Large intestine (tissue), 3 donors: ENCODE data around the gene ADGRL3. TPM values are rescaled to one million over a fixed set of nuclear protein-coding genes. Genes with fewer than 3 reads are reported as not detected.
A peak's percentile ranks its signal among the peaks of the same experiment; 100 is the strongest.

ENCODE experiments used
- DNase-seq, 2 donors: peaks; one replicate each; pipeline versions ENCODE4 v3.0.0 to v3.0.0-alpha.2; 2013
- H3K27ac ChIP-seq: one replicate; pipeline ENCODE4 v1.5.1; 2013; ENCODE audit warnings: low read length
- H3K27me3 ChIP-seq: 2 replicates; pipeline ENCODE4 v1.6.1; 2013; ENCODE audit warnings: low read length; ENCODE audit not compliant: control insufficient read depth, insufficient read depth
- H3K36me3 ChIP-seq: 2 replicates; pipeline ENCODE4 v1.6.1; 2013; ENCODE audit warnings: low read length; ENCODE audit not compliant: control insufficient read depth, insufficient read depth
- H3K4me1 ChIP-seq: one replicate; pipeline ENCODE4 v1.6.1; 2013; ENCODE audit warnings: low read length; ENCODE audit not compliant: control insufficient read depth, insufficient read depth
- H3K4me3 ChIP-seq: one replicate; pipeline ENCODE4 v1.5.1; 2013; ENCODE audit warnings: low read length
- H3K9me3 ChIP-seq: one replicate; pipeline ENCODE4 v1.6.1; 2013; ENCODE audit warnings: mild to moderate bottlenecking, low read depth, low read length, moderate library complexity; ENCODE audit not compliant: control insufficient read depth
- WGBS: methylation state at CpG from one replicate; pipeline ENCODE4 v1.1.5; 2013; ENCODE audit warnings: low lambda C conversion rate; ENCODE audit not compliant: insufficient coverage; 5-methylcytosine and 5-hydroxymethylcytosine counted together
- polyA plus RNA-seq: library from polyadenylated mRNA; unstranded; fragments of 120-200 nt; gene quantifications from one replicate; pipeline ENCODE4 v1.2.1, GENCODE V29; 2013

Gene ADGRL3
- polyA plus RNA-seq, 1 donor: 9.8 TPM

DNA sequence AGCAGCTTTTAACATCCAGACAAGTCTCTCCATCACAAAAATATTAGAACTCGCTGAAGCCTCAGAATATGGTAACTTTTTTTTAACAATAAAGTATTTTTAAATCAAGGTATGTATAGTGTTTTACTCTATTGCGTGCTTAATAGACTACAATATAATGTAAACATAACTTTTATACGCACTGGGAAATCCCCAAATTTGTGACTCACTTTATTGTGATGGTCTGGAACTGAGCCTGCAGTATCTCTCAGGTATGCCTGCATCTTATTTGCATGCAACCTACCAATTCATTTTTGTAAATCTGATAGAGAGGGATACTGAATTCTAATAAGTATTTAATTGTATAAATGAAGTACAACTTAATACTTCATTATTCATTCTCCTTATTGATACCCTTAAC is 823.5 kb downstream of the ADGRL3 start:
- Histone ChIP-seq H3K27me3 (no peaks in the 10 kb centered on the region), H3K36me3 (no peaks in the 10 kb centered on the region), H3K4me1 (no peaks in the 10 kb centered on the region), H3K9me3 (no peaks in the 10 kb centered on the region), H3K4me3 (no peak overlapping the region), H3K27ac (no peak overlapping the region)
- 93% methylated on average over 3 of the region's 3 CpGs for WGBS
- DNase-seq: no peak

GRCh38 chr4:62028745-62029144 is 828.6 kb downstream of the ADGRL3 start:
- Histone ChIP-seq H3K4me3 (no peak overlapping the region), H3K9me3 (no peaks in the 10 kb centered on the region), H3K4me1 (no peaks in the 10 kb centered on the region), H3K36me3 (no peaks in the 10 kb centered on the region), H3K27ac (no peak overlapping the region), H3K27me3 (no peaks in the 10 kb centered on the region)
- 17% methylated on average over 1 of the region's 2 CpGs for WGBS
- DNase-seq: no peak

GRCh38 chr4:62030958-62031357 is 830.8 kb downstream of the ADGRL3 start:
- H3K4me3 ChIP-seq: no peak overlapping the region
- H3K9me3 ChIP-seq: no peaks in the 10 kb centered on the region
- 88% methylated on average over 2 of the region's 2 CpGs for WGBS
- no peak overlapping the region for H3K27ac ChIP-seq
- no peak for DNase-seq
- H3K36me3 ChIP-seq: no peaks in the 10 kb centered on the region
- H3K4me1 ChIP-seq: no peaks in the 10 kb centered on the region
- no peaks in the 10 kb centered on the region for H3K27me3 ChIP-seq

DNA sequence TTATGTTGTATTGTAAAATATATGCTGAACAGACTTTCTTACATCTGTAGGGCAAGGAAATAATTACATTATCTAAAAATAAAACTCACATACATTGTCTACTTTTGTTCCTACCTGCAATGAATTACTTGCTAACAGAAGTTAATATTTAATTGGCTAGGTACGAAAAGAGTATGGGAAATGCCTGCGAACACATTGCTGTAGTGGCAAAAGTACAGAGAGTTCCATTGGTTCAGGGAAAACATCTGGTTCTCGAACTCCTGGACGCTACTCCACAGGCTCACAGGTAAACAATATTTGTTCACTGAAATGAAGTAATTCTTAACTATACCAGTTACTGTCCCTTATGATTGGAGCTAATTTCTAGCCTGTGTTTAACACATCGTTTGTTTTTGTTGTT is 837.4 kb downstream of the ADGRL3 start:
- WGBS: 83% methylated on average over 1 of the region's 5 CpGs
- DNase-seq: peak in 1 of 2 donors; percentile 1
- Histone ChIP-seq H3K4me3 (no peak overlapping the region), H3K4me1 (no peaks in the 10 kb centered on the region), H3K27me3 (no peaks in the 10 kb centered on the region), H3K9me3 (no peaks in the 10 kb centered on the region), H3K36me3 (no peaks in the 10 kb centered on the region), H3K27ac (no peak overlapping the region)

DNA sequence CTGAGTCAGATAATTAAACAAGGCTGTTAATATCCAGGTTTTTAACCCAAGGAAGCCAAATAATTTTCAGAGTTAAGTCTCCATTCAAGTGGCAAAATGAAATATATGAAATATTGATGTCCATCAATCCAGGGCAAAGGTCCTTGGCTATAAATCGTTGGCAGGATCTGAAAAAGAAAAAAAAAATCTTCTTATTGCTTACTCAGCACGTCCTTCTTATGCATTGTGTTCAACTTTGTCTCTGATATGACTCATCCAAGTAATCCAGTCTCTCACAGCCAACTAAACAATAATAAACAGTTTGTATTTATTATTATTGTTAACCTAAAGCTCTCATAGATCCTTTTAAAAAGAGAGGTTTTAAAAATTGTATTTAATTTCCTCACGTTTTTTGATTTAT is 851.2 kb downstream of the ADGRL3 start:
- DNase-seq: no peak
- H3K27me3 ChIP-seq: no peaks in the 10 kb centered on the region
- WGBS: 79% methylated on average over 2 of the region's 3 CpGs
- no peak overlapping the region for H3K27ac ChIP-seq
- H3K4me3 ChIP-seq: no peak overlapping the region
- H3K4me1 ChIP-seq: no peaks in the 10 kb centered on the region
- H3K9me3 ChIP-seq: no peaks in the 10 kb centered on the region
- H3K36me3 ChIP-seq: no peaks in the 10 kb centered on the region

DNA sequence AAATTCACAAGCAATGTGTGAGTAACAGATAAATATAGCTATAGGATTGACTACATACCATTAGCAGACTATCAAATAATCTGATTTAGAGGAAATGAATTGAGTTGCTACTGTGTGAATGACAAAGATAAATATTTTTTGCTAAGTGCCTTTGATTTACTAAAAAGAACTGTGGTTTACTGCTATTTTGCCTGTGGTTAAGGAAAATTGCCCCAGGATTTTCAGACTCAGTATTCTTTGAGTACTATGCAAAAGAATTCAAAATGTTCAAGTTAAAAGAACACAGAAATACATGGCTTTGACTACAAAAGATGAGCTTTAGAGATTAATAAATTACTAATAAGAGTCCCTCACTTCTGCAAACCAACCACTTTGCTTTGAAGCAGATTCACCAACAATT is 853.8 kb downstream of the ADGRL3 start:
- Histone ChIP-seq H3K27ac (no peak overlapping the region), H3K4me3 (no peak overlapping the region), H3K4me1 (no peaks in the 10 kb centered on the region), H3K36me3 (no peaks in the 10 kb centered on the region), H3K9me3 (no peaks in the 10 kb centered on the region), H3K27me3 (no peaks in the 10 kb centered on the region)
- DNase-seq: no peak

DNA sequence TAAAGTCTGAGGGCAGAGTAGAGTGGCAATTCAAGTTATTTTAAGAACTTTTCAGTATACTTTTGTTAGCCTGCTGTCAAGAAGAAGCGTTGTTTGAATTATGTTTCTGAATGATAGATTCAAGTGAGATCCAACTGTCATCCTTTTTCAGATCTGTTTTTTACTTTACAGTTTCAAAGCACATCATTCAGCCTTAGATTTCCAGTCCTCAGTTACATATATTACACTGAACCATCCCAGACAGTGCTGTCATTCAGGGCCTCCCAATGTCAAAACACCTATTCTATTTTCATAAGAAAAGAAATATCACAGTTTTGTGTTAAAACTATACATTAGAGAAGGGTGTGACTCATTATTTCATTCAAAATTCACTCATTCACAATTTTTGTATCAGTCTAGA is 856.9 kb downstream of the ADGRL3 start:
- H3K4me1 ChIP-seq: no peaks in the 10 kb centered on the region
- no peak for DNase-seq
- 100% methylated on average over 1 of the region's 1 CpG for WGBS
- H3K27me3 ChIP-seq: no peaks in the 10 kb centered on the region
- no peaks in the 10 kb centered on the region for H3K9me3 ChIP-seq
- H3K27ac ChIP-seq: no peak overlapping the region
- H3K4me3 ChIP-seq: no peak overlapping the region
- H3K36me3 ChIP-seq: no peaks in the 10 kb centered on the region

DNA sequence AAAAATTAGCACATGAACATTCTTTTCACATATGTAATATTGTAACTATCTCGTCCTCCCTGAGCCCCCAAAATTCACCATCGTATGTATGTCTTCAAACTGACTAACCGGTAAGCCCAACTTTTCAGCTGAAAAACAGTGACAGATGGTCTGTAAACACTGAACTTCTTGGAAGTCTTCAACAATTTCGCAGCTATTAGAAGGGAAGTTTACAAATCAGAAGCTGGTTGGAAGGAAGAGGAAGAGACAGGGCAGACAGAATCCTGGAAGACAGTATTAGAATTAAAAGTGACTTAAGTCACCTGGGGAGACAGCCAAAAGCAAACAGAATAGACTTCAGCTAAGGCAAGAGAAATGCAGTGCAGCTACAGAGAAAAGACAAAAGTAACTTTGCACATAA is 858.4 kb downstream of the ADGRL3 start:
- no peaks in the 10 kb centered on the region for H3K9me3 ChIP-seq
- H3K36me3 ChIP-seq: no peaks in the 10 kb centered on the region
- WGBS: 61% methylated on average over 4 of the region's 4 CpGs
- DNase-seq: peak; percentile 1 to 3
- H3K27me3 ChIP-seq: no peaks in the 10 kb centered on the region
- H3K4me3 ChIP-seq: no peak overlapping the region
- no peak overlapping the region for H3K27ac ChIP-seq
- no peaks in the 10 kb centered on the region for H3K4me1 ChIP-seq

- no peak overlapping the region for H3K27ac ChIP-seq
- peak in 1 of 2 donors; percentile 2 for DNase-seq
- H3K4me1 ChIP-seq: no peaks in the 10 kb centered on the region
- no peaks in the 10 kb centered on the region for H3K9me3 ChIP-seq
- H3K4me3 ChIP-seq: no peak overlapping the region
- H3K27me3 ChIP-seq: no peaks in the 10 kb centered on the region
- H3K36me3 ChIP-seq: peaks cover 4% of the 10 kb centered on the region
- no CpG with 5 or more reads among the region's 14 CpGs for WGBS
These were observed 870.2 kb downstream of the ADGRL3 start for GRCh38 chr4:62070291-62070852.

DNA sequence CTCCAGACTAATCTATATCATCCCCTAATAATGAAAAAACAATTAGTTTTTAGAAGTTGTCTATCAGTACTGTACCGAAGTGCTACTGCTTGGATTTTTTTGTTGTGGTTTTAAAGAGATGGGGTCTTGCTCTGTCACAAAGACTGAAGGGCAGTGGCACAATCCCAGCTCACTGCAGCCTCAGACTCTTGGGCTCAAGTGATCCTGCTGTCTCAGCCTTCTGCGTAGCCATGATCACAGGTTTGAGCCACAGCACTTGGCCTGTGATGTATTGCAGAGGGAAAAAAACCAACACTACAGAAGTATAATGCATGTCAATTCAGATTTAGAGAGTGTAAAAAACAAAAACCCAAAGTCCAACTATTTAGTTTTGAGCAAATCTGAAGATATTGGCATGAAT is 875.0 kb downstream of the ADGRL3 start:
- no peak overlapping the region for H3K4me3 ChIP-seq
- DNase-seq: no peak
- H3K9me3 ChIP-seq: no peaks in the 10 kb centered on the region
- peaks cover 4% of the 10 kb centered on the region for H3K36me3 ChIP-seq
- H3K27ac ChIP-seq: no peak overlapping the region
- whole genome bisulfite sequencing: 67% methylated on average over 1 of the region's 2 CpGs
- H3K27me3 ChIP-seq: no peaks in the 10 kb centered on the region
- no peaks in the 10 kb centered on the region for H3K4me1 ChIP-seq

DNA sequence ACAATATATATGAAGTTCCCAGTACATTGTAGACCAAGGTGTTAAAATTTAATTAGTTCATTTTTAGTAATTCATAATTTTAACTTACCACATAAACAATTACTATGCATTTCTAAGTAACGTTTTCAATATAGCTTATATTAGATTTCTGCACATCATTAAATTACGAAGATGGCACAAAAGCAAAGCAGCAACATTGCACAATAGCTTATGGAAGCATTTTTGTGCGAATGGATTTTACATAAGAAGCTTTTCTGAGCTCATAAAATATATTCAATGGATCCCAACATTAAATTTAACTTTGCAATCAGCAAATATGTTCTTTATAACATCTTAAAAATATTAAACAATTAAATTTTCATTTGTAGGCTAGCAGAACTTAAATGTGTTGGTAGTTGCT is 875.4 kb downstream of the ADGRL3 start:
- no peak for DNase-seq
- H3K9me3 ChIP-seq: no peaks in the 10 kb centered on the region
- WGBS: 93% methylated on average over 2 of the region's 3 CpGs
- no peak overlapping the region for H3K27ac ChIP-seq
- H3K36me3 ChIP-seq: peaks cover 2% of the 10 kb centered on the region
- H3K4me3 ChIP-seq: no peak overlapping the region
- no peaks in the 10 kb centered on the region for H3K27me3 ChIP-seq
- H3K4me1 ChIP-seq: no peaks in the 10 kb centered on the region
